CD14-positive monocyte (primary cell): ENCODE measurements around the gene LPIN1. TPM values are rescaled to one million over a fixed set of nuclear protein-coding genes. Genes with fewer than 3 reads are reported as not detected.

Experiments used
- DNase-seq, 3 donors: peaks; one replicate each; pipeline ENCODE4 v3.0.0-alpha.2; 2011 to 2022
- H2AFZ ChIP-seq: 2 replicates; pipeline ENCODE4 v1.6.0; 2012; ENCODE audit warnings: mild to moderate bottlenecking, low read depth, low read length, inconsistent platforms; ENCODE audit not compliant: insufficient read depth, poor library complexity, severe bottlenecking
- H3K27ac ChIP-seq, 2 donors: 1 replicate in 1 of 2; 2 replicates in 1 of 2; pipeline ENCODE4 v1.5.1; 2012 to 2013; ENCODE audit warnings: low read length in 2 of 2, control low read depth in 1 of 2, inconsistent platforms in 1 of 2, low read depth in 1 of 2, mild to moderate bottlenecking in 1 of 2
- H3K27me3 ChIP-seq, 2 donors: one replicate each; pipeline versions ENCODE4 v1.6.0 to v1.6.1; 2011 to 2013; ENCODE audit warnings: low read length in 2 of 2; ENCODE audit not compliant: control insufficient read depth in 2 of 2, insufficient read depth in 2 of 2
- H3K36me3 ChIP-seq, 2 donors: replicated peaks in 1 of 2; 1 replicate in 1 of 2; 2 replicates in 1 of 2; pipeline versions ENCODE4 v1.5.1 to v1.6.1; 2012 to 2013; ENCODE audit warnings: low read length in 2 of 2, control low read depth in 1 of 2, inconsistent platforms in 1 of 2, mild to moderate bottlenecking in 1 of 2; ENCODE audit not compliant: insufficient read depth in 2 of 2, control insufficient read depth in 1 of 2
- H3K4me1 ChIP-seq, 2 donors: 1 replicate in 1 of 2; 2 replicates in 1 of 2; pipeline versions ENCODE4 v1.5.1 to v1.6.1; 2012 to 2013; ENCODE audit warnings: low read length in 2 of 2, control low read depth in 1 of 2, inconsistent platforms in 1 of 2, mild to moderate bottlenecking in 1 of 2, moderate library complexity in 1 of 2; ENCODE audit not compliant: insufficient read depth in 2 of 2, control insufficient read depth in 1 of 2
- H3K4me2 ChIP-seq: replicated peaks from 2 replicates; pipeline ENCODE3; 2012; ENCODE audit warnings: low read length, moderate library complexity, mild to moderate bottlenecking; ENCODE audit not compliant: poor library complexity, severe bottlenecking; ENCODE audit errors: extremely low read depth
- H3K4me3 ChIP-seq, 3 experiments: fragments of 200-600 bp in 1 of 3; sonication (generic) in 1 of 3; replicated peaks in 1 of 3; 1 replicate in 2 of 3; 2 replicates in 1 of 3; pipeline ENCODE4 v1.5.1; 2011 to 2013; ENCODE audit warnings: low read length in 3 of 3, mild to moderate bottlenecking in 3 of 3, control low read depth in 2 of 3, low read depth in 2 of 3, inconsistent platforms in 1 of 3, moderate library complexity in 1 of 3
- H3K79me2 ChIP-seq: 2 replicates; pipeline ENCODE4 v1.6.0; 2012; ENCODE audit warnings: mild to moderate bottlenecking, control low read depth, inconsistent platforms, low read length, moderate library complexity; ENCODE audit not compliant: insufficient read depth
- H3K9ac ChIP-seq: 2 replicates; pipeline ENCODE4 v1.6.0; 2017; ENCODE audit warnings: low read length, mild to moderate bottlenecking; ENCODE audit not compliant: insufficient read depth, poor library complexity, severe bottlenecking
- H3K9me3 ChIP-seq, 2 donors: replicated peaks in 1 of 2; 1 replicate in 1 of 2; 2 replicates in 1 of 2; pipeline versions ENCODE4 v1.5.1 to v1.6.1; 2012 to 2013; ENCODE audit warnings: low read length in 2 of 2, control low read depth in 1 of 2; ENCODE audit not compliant: control insufficient read depth in 1 of 2, insufficient read depth in 1 of 2
- H4K20me1 ChIP-seq: 2 replicates; pipeline ENCODE4 v1.6.0; 2012; ENCODE audit warnings: mild to moderate bottlenecking, low read length, control low read depth, moderate library complexity; ENCODE audit not compliant: insufficient read depth
- H3K27ac Mint-ChIP-seq, 7 donors: one replicate each; pipeline ENCODE4 v1.8.0; 2020; ENCODE audit warnings: mild to moderate bottlenecking in 7 of 7, mixed read lengths in 7 of 7, moderate library complexity in 6 of 7, inconsistent platforms in 2 of 7
- H3K27me3 Mint-ChIP-seq, 3 donors: one replicate each; pipeline ENCODE4 v1.8.0; 2021 to 2022; ENCODE audit warnings: low read depth in 3 of 3, mild to moderate bottlenecking in 3 of 3, mixed read lengths in 3 of 3, moderate library complexity in 3 of 3, inconsistent platforms in 1 of 3
- H3K36me3 Mint-ChIP-seq, 2 donors: one replicate each; pipeline ENCODE4 v1.8.0; 2020; ENCODE audit warnings: mixed read lengths in 2 of 2, inconsistent platforms in 1 of 2, mild to moderate bottlenecking in 1 of 2
- H3K4me1 Mint-ChIP-seq: one replicate; pipeline ENCODE4 v1.8.0; 2020; ENCODE audit warnings: mild to moderate bottlenecking, mixed read lengths
- H3K4me3 Mint-ChIP-seq, 2 donors: one replicate each; pipeline ENCODE4 v1.8.0; 2020; ENCODE audit warnings: mild to moderate bottlenecking in 2 of 2, mixed read lengths in 2 of 2, moderate library complexity in 1 of 2
- H3K9me3 Mint-ChIP-seq, 7 donors: one replicate each; pipeline ENCODE4 v1.8.0; 2020 to 2022; ENCODE audit warnings: mixed read lengths in 7 of 7, mild to moderate bottlenecking in 6 of 7, moderate library complexity in 6 of 7, inconsistent platforms in 2 of 7
- WGBS: methylation state at CpG from one replicate; pipeline ENCODE4 v1.1.5; 2013; ENCODE audit warnings: missing lambda C conversion rate; ENCODE audit not compliant: insufficient coverage; 5-methylcytosine and 5-hydroxymethylcytosine counted together
- intact Hi-C, 2 donors: fragments of 100-400 bp; cut with micrococcal nuclease; formaldehyde crosslinking; loops; one replicate each; pipeline versions ENCODE4 v1.15.0 to v1.15.1; 2023
- polyA plus RNA-seq, 3 donors: library from polyadenylated mRNA; depleted of rRNA in 1 of 3; unstranded in 2 of 3; stranded (reverse) in 1 of 3; fragments of 300-500 nt in 2 of 3; fragments of >200 nt in 1 of 3; fragmentation: Illumina TruSeq in 2 of 3; gene quantifications; 1 replicate in 2 of 3; 2 replicates in 1 of 3; pipeline ENCODE4 v1.2.3, GENCODE V29; 2012 to 2021
- TF ChIP-seq, protein P1 (sequence below): fragments of 200-600 bp; IDR thresholded peaks from one replicate; pipeline ENCODE4 v1.8.0; 2022; ENCODE audit warnings: antibody characterized with exemption, mild to moderate bottlenecking

The LPIN1 gene
- polyA plus RNA-seq, 3 donors, result 1.8 to 17.6 (median 2.7) TPM

DNA sequence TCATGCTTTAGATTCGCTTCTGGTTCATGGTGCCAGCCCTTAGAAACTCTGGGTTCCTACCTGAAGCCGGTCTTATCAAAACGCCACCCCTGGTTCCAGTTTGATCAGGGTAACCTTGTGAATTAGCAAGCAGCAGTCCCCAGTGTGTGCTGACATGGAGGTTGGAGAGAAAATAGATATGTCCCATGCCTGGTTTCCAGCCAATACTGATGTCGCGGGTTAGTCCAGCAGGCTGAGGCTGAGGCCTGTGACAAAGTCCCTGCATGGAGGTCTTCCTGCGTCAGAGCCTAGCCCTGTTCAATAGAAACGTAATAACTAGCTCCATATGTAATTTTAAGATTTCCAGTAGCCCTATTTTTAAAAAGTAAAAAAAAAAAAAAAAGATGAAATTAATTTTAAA, 28.2 kb downstream of the LPIN1 start:
- H3K9me3 ChIP-seq, result no peaks in the 10 kb centered on the region
- H3K27me3 ChIP-seq, result no peaks in the 10 kb centered on the region
- peaks cover 4% of the 10 kb centered on the region for H4K20me1 ChIP-seq
- H3K36me3 ChIP-seq, result peaks cover 41 to 54% of the 10 kb centered on the region in 2 donors
- no peaks in the 10 kb centered on the region for H3K79me2 ChIP-seq
- intact Hi-C loops, result no loop called here
- TF ChIP-seq, protein P1, sequence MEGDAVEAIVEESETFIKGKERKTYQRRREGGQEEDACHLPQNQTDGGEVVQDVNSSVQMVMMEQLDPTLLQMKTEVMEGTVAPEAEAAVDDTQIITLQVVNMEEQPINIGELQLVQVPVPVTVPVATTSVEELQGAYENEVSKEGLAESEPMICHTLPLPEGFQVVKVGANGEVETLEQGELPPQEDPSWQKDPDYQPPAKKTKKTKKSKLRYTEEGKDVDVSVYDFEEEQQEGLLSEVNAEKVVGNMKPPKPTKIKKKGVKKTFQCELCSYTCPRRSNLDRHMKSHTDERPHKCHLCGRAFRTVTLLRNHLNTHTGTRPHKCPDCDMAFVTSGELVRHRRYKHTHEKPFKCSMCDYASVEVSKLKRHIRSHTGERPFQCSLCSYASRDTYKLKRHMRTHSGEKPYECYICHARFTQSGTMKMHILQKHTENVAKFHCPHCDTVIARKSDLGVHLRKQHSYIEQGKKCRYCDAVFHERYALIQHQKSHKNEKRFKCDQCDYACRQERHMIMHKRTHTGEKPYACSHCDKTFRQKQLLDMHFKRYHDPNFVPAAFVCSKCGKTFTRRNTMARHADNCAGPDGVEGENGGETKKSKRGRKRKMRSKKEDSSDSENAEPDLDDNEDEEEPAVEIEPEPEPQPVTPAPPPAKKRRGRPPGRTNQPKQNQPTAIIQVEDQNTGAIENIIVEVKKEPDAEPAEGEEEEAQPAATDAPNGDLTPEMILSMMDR, result no peak
- H3K27ac ChIP-seq, result no peak overlapping the region
- no peaks in the 10 kb centered on the region for H3K27me3 Mint-ChIP-seq
- H3K4me3 Mint-ChIP-seq, result no peak overlapping the region
- peaks cover 66 to 71% of the 10 kb centered on the region in 2 donors for H3K36me3 Mint-ChIP-seq
- no peak overlapping the region for H2AFZ ChIP-seq
- no peak overlapping the region for H3K4me2 ChIP-seq
- no peak for DNase-seq
- peaks cover 16 to 20% of the 10 kb centered on the region in 2 donors for H3K4me1 ChIP-seq
- H3K4me1 Mint-ChIP-seq, result peaks cover 23% of the 10 kb centered on the region
- 100% methylated on average over 2 of the region's 7 CpGs for WGBS
- H3K27ac Mint-ChIP-seq, result peak overlapping the region in 1 of 7 donors; percentile 66
- H3K9ac ChIP-seq, result no peak overlapping the region
- no peak overlapping the region for H3K4me3 ChIP-seq
- H3K9me3 Mint-ChIP-seq, result no peaks in the 10 kb centered on the region

DNA sequence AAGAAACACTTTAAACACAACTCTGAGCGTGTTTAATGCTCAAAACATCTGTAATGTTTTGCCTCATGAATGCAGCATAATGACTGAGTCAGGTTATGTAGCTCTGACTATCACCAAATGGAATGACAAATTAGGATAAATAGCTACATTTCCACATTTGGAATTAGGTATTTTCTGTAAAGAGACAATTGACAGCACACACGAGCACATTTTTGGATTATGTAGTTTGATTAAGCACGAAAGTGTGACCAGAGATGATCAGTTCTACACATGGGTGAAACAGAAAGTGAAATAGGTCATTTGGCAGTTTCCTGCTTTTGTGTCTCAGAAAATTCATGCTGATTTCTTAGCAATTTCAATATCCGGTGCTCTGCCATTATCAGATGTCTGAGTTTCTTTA, 29.0 kb downstream of the LPIN1 start:
- H3K4me2 ChIP-seq, result peak overlapping the region; percentile 19
- H3K36me3 Mint-ChIP-seq, result peaks cover 66 to 72% of the 10 kb centered on the region in 2 donors
- no peaks in the 10 kb centered on the region for H3K27me3 Mint-ChIP-seq
- H2AFZ ChIP-seq, result no peak overlapping the region
- peak overlapping the region in 1 of 2 donors; percentile 42 for H3K4me3 Mint-ChIP-seq
- H3K4me1 ChIP-seq, result peaks cover 16 to 20% of the 10 kb centered on the region in 2 donors
- H3K9me3 ChIP-seq, result no peaks in the 10 kb centered on the region
- H3K4me3 ChIP-seq, result no peak overlapping the region
- H3K9ac ChIP-seq, result no peak overlapping the region
- peak overlapping the region in 2 of 7 donors; percentile 30 to 32 for H3K27ac Mint-ChIP-seq
- no peaks in the 10 kb centered on the region for H3K9me3 Mint-ChIP-seq
- 33% methylated on average over 1 of the region's 4 CpGs for WGBS
- H3K27ac ChIP-seq, result no peak overlapping the region
- TF ChIP-seq, protein P1, result no peak
- H4K20me1 ChIP-seq, result peaks cover 4% of the 10 kb centered on the region
- peaks cover 38 to 54% of the 10 kb centered on the region in 2 donors for H3K36me3 ChIP-seq
- intact Hi-C loops, result loop anchor here (5.0 kb wide), 4 partner anchors 33 to 298 kb away; no protein-coding TSS in a partner anchor
- peak in 1 of 3 donors; percentile 14 for DNase-seq
- no peaks in the 10 kb centered on the region for H3K79me2 ChIP-seq
- peaks cover 23% of the 10 kb centered on the region for H3K4me1 Mint-ChIP-seq
- no peaks in the 10 kb centered on the region for H3K27me3 ChIP-seq
